Upper lobe of left lung (tissue), 4 donors: Measurements from ENCODE around the gene RAB30.

Experiments
- CTCF ChIP-seq, 6 experiments: fragments of 450-650 bp in 4 of 6; fragments of 200-600 bp in 2 of 6; sonication (generic) in 2 of 6; IDR thresholded peaks; one replicate each; pipeline ENCODE4 v1.5.1; 2016 to 2019; ENCODE audit warnings: antibody characterized with exemption in 6 of 6
- EP300 ChIP-seq, 4 donors: sonication (generic); formaldehyde crosslinking; IDR thresholded peaks; one replicate each; pipeline ENCODE4 v1.5.1; 2017; ENCODE audit warnings: antibody characterized with exemption in 4 of 4, control low read depth in 2 of 4
- POLR2A ChIP-seq, 4 donors: fragments of 450-650 bp; IDR thresholded peaks; one replicate each; pipeline ENCODE4 v1.5.1; 2016 to 2017; ENCODE audit warnings: antibody characterized with exemption in 4 of 4, mild to moderate bottlenecking in 2 of 4

- TF ChIP-seq CTCF (IDR thresholded peaks at IDR 0.05) (no peak), POLR2A (IDR thresholded peaks at IDR 0.05) (no peak), EP300 (IDR thresholded peaks at IDR 0.05) (no peak)
Measured at GRCh38 chr11:83044958-83045712, 26.6 kb downstream of the RAB30 start.
